Astrocyte of the hippocampus (primary cell): ENCODE data around the gene AOAH.
"Not testable (repeated sequence)": the region's sequence is repeated elsewhere in the genome, so short reads cannot be mapped to it uniquely, and the experiment has no call there.

Experiments used
- DNase-seq: peaks from one replicate; pipeline ENCODE4 v3.0.0; 2011; ENCODE audit warnings: low read depth, low spot score

Gene AOAH

DNA sequence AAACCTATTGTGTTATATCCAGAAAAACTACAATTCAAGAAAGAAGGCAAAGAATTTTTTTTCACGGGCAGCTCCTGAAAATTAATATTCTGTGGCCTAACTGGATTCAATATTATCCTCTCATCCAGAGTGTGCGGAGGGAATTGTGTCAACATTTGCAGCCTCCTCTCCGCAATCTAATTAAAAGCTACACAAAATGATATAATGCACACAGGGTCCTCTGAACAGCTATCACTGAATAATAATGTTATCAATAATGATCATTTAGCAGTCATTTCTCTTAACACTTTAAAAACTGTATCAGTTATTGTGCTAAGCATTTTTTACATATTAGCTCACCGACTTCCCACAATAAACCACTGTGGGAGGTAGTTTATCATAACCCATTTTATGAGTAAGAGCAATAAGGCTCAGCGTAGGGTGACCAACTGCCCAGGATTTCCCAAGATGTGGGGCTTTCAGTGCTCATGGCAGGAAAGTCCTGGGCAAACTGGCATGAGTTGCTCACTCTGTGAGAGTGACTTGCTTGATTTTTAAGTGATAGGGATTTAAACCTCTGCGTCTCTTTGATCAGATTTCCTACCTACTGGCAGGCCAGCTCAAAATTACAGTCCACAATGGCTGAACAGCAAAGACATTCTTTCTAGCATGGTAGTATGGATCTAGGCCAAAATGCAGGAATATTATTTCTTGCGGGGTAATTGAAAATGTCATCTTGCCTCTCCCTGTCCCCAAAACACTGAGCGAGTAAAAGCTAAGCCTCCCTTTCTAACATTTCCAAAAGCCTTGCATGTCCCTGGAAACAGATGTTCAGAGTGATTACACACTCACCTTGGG is 65.7 kb downstream of the AOAH start:
- DNase-seq = peak; percentile 85

DNA sequence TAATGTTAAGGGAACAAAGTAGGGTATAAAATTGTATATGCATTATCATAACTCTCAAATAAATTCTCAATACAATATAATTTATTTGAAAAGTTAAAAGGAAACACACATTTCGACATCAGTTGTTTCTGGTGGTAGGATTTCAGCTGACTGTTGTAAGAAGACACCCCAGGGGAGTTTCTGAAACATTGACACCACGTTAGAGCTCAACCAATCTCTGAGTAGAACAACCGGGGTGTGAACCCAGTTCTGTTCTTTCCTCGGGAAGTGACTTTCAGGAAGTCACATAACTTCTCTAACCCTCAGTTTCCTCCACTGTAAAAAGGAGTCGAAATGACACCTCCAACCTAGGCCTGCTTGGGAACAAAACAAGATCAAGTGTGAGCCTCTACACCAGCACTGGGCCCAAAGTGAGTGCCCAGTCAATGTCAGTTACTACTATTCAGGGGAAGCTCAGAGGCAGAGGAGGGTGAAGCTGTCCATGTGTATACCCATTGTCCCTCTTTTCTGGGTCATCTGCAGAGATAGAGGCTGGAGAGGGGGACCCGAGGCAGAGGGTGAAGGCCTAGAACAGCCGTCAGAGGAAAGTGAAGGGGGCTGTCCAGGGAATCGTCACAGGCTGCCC is 67.1 kb downstream of the AOAH start:
- no peak for DNase-seq

DNA sequence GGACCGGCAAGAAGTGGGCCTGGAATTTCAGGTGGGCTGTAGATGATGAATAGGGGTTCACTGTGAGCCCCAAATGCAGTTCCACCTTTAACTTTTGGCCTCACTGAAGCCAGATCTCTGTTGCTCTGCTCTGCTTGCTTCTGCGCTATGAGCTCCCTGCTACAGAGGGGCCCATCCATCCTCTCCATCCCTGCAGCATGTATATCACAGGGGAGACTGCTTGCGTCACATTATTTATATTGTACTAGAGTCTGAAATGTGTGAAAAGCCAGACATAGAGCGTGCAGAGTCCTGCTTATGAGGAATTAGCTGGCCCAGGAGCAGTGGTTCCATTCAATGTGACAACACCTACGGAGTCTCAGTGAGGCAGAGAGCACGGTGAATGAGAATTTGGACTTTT is 69.9 kb downstream of the AOAH start:
- no peak for DNase-seq

DNA sequence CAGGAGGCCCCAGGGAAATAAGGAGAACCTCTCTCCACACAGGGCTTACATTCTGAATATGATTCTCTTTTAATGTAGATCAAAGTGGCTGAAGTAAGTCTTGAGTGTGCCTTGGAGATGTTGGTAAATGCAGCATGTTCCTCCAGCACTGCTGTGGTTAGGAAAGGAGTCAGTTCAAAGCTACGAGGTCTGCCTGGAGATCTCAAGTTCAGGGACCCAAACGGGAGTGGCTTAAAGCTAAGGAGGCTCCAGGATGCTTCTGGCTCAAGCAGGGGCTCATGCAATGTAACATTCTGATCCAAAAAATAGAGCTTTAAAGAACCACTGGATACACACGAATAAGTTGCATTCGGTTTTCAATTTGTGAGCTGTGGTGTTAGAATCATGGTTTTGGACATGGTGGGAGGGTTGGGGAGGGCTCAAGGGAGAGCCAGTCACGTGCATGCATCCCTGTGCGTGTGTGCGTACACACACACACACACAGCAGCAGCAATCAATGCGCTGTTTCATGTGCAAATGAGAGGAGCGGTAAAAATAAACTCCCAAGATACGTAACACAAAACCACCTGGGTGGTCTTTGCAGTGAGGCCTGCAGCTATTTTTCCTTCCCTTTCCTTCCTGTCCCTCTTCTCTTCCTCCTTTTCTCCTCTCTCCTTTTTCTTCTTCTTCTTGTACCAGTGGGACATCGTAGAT is 70.5 kb downstream of the AOAH start:
- no peak for DNase-seq

DNA sequence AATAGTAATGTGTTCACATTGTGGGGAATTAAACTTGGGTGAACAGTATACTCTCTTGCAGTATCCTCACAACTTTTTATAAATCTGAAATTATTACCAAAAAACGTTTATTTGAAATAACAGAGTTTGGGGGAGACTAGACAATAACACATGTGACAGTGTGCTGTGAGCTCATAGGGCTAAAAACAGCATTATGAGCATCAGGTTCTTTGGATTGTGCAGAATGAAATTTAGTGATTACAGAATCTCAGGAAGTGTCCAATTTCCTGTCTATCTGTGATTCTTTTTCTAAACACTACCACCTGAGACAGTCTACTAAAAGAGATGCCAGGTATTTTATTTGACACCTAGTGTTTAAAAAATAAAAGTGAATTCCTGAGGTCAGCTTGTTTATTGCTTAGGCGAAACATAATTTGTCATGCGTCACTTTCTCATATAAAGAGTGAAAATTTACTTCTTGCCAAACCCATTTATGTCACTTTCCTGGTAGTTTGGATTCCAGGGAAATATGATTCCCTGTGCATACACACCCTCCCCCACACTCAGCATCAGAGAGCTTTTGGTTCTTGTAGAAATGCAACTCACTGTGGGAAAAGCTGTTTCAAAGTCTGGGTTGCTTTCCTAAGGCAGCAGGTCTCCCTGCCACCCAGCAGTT is 71.2 kb downstream of the AOAH start:
- DNase-seq = peak; percentile 53

DNA sequence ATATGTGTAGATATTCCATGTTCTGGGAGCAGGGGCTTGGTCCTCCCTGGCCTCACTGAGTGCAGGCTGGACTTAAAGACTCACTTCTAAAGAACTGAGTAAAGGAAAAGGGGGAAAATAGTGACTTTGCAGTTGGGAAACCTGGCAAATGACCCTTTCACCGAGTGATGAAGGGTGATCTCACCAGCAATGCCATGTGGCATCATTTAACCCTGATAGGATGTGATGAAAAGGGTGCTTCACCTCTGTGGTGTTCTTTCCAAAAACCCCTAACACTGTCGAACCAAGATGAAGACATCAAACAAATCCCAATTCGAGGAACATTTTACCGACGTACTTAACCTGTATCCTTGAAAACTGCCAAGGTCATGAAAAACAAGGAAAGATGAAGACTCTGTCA is 71.9 kb downstream of the AOAH start:
- DNase-seq = no peak

DNA sequence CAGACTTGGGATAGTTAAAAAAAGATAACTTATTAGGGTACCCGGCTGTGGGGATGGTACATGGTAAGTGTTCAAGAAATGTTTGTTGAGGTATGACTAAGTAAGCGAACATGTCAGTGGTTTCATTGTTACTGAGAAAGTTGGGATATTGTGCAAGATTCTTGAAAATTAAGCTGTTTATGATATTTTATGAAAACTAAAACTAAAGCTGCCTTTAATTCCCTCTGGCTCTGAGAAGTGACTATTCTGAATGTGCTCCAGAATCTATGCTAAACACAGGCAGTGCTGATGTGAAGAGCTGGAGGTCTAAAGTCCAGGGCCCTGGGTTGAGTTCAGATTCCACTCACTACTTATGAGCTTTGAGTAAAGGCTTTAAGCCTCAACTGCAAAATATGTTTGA is 72.9 kb downstream of the AOAH start:
- DNase-seq = peak; percentile 29

DNA sequence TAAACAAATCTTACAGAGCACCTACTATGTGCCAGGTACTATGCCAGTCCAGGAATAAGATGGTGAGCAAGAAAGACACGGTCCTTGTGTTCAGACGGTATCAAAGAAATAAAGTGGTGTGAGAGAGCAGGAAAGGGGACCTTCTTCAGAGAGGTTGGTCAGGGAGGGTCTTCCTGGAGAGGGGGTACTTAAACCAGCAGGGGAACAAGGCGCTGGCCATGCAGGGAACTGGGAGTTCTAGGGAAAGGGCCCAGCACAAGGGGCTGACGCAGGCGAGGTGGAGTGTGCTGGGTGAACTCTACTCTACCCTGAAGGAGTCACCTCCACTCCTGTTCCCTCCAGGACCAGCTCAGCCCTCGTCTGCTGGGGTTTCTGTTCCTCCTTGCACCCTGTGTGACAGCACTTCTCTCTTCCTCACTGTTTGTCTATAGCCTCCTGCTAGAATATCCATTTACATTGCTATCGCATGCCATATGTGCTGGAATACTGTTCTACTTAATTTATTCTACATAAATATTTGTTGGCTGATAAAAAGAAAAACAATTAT is 73.5 kb downstream of the AOAH start:
- no peak for DNase-seq

DNA sequence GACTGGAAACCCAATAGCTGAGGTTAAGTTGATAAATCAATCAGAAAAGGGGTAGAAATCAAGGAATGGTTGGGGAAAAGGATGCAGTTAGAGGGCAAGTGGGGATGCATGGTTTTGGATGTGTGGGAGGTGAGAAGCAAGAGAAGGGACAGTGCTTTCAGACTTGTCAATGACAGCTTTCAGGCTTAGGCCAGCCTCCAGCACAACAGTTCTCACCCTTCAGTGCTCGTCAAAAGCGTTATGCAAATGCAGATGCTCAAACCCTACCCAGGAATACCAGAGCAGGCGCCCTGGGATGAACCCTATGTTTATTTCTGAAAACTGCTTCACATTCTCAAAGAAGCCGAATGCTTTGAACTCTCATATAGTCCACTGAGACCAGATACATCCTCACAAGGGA is 74.0 kb downstream of the AOAH start:
- DNase-seq = no peak

DNA sequence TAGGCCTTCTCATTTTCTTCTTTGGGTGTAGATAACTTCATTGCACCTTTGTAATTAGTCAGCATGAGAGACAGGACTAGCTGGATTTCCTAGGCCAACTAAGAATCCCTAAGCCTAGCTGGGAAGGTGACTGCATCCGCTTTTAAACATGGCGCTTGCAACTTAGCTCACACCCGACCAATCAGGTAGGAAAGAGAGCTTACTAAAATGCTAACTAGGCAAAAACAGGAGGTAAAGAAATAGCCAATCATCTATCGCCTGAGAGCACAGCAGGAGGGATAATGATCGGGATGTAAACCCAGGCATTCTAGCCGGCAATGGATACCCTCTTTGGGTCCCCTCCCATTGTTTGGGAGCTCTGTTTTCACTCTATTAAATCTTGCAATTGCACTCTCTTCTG is 75.0 kb downstream of the AOAH start:
- not testable (repeated sequence) for DNase-seq

DNA sequence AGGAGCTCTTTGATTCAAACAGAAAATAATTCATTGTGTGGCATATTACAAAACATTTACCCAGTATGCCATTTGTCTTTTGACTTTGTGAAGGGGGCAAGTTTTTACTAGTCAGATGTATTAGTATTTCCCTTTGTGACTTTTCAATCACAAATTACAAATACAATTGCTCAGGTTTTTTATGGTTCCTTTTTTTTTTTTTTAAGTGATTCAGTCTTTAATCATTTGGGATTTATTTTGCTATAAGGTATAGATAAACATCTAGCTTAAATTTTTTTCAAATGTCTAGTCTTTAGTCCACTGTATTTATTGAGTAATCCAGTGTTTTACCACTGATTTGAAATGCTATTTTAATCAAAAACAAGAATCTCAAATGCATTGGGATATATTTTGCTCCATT is 75.9 kb downstream of the AOAH start:
- DNase-seq = no peak

DNA sequence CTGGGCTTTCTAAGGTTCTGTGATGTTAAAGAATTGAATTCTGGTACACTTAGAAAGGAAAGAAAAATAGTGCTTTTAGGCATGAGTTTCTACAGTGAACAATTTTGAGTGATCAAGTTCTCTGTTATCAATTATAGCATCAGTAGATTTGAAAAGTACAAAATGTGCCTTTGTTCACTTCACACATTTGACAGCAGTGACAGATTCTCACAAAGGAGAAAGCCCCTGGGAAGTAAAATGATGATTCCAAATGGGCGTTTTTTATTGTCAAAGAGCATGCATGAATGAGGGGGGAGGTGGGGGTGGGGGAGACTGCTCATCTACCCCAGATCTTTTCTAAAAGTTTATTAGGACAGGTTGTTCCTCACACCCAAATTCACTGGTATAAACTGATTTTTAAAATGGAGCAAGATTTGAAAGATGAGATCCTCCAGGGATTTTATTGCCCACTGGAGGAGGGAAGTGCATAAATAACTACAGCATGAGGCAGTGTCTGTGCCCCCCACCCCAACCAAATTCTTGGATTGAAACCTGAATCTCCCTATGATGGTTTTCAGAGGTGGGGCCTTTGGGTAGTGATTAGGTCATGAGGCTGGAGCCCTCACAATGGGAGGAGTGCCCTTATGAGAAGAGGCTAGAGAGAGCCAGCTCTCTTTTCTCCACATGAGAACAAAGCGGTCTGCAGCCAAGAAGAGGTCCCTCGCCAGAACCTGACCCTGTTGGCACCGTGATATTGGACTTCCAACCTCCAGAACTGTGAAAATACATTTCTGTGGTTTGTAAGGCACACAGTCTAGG is 79.5 kb downstream of the AOAH start:
- peak; percentile 37 for DNase-seq

DNA sequence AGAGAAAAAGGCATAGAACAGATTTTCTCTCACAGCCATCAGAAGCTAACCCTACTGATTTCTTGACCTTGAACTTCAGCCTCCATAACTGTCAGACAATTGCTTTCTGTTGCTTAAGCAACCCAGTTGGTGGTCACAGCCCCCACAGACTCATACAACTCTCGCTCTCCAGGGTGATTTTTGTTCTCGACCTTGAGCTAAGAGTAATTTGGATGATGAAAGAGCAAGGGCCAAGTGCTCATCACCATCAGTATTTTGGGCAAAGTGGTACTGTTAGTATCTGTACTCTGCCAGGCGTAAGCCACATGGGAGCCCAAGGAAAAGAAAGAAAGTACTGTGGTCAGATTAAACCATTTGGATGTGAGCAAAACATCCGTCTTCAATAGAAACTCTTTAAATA is 81.9 kb downstream of the AOAH start:
- DNase-seq = no peak

DNA sequence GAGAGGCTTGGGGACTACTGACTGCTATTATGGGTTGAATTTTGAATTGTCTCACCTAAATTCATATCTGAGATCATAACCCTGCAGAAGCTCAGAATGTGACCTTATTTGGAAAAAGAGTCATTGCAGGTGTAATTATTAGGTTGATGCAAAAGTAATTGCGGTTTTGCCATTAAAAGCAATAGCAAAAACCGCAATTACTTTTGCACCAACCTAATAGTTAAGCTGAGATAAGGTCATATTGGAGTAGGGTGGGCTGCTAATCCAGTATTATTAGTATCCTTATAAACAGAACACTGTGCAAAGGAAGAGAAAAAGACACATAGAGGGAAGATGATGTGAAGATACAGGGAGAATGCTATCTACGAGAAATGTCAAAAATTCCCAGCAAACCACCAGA is 82.3 kb downstream of the AOAH start:
- DNase-seq = no peak

DNA sequence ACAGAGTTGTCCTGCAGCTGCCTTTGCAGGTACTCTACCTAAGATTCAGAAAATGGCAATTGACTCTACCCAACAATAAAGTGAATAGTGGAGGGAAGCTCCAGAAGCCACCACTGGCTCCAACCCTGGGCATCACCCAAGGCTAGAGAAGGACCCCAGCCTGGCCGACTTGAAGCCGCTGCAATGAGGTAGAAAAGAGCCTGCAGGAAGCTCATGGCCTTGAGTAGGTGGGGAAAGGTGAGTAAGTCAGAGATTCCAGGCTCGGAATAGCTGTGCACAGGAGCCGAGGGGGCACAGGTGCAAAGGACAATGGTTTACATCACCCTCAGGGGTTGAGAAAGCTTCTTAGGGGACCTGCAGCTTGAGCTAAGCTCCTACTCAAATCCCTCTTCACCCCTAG is 83.6 kb downstream of the AOAH start:
- no peak for DNase-seq

DNA sequence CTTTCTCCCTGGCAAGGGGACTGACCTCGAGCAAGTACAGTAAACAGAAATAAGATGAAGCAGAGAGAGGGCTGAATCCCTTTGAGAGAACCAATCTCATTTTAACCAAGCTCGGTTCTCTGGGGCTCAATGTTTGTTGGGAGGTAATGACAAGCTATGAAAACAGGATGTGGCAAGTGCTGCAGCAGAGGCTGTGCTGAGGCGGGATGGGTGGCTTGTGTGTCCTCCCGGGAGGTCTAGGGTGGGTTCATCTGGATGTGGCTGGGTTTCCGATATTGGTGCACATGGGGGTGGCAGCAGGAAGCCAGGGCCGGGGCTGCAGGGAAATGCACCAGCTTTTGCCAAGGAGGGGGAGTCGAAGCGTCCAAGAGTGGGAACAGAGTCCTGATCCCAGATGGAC is 84.5 kb downstream of the AOAH start:
- DNase-seq = no peak

DNA sequence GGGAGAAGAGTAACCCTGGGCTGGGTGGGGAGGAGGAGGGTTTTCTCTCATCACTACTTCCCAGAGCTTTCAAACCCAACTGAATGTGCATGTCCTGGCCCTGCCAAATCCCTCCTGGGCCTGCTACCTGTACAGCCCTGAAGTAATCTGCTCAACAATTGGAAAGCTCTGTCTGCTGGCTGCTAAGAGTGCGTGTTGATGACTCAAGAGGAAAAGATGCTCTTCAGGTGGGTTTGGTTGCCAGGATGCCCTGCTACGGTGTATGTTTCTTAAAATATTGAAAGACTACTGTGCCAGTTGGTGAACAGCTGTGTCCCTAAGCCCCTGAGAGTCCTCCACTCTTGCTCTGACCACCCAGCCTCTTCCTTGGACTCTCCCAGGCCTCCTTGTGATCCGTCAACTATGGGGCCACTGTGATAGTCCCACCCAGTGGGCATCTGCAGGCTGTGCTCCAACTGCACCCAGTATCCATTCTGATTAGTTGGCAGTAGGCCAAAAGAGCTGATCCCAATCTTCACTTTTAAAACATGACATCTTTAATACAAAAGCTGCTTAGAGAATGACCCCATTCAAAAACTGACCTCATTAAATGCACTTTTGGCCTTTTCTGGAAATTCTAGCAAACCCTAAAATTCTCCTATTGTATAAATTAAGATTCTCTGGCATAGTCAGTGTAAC is 85.6 kb downstream of the AOAH start:
- DNase-seq = no peak

DNA sequence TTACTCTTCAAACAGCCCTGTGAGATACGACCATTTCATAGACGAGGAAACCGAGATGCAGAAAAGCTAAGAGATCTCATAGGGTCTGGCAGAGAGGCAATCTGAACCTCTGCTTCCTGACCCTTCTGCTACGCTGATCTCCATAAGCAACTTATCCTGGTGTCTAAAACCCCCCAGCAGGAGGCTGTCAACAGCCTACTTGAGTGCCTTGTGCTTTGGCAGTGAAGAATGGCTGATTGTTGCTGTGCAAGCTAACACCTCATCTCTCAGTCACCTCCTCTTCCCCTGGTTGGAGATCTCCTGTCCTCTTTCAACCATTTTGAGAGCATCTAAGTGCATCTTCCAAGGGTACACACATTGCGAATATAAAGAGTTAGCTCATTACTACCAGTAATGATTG is 86.2 kb downstream of the AOAH start:
- no peak for DNase-seq

DNA sequence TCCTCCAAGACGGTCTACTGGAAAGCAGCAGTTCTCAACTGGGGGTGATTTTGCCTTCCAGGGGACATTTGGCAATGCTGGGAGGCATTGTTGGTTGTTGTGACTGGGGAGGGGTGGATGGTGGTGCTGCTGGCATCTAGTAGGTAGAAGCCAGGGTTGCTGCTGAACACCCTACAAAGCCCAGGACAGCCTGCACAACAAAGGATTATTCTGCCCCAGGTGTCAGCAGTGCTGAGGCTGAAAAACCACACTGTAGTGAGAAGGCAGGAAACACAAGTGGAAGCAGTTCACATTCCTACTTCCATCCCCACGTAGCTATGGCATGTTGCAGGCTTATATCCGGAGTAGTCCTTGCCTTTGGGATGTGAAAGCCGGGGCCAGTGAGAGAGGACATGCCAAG is 86.9 kb downstream of the AOAH start:
- DNase-seq = no peak

DNA sequence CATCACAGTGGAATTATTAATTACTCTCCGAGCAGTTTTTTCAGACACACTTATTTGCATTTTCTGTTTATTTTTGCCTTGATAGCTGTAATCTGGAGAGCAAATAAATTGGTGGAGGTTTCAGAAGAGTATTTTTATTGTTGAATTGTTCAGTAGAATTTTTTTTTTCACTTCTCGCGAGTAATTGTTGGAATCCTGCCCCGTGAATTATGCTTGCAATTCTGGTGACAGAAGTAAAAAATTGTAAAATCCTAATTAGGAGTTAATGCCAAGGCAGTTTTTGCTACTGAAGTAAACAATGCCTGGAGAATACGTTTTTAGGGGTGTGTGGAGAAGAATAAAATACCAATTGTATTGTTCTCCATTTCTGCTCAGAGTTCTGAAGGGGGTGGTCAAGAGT is 88.2 kb downstream of the AOAH start:
- DNase-seq = no peak

DNA sequence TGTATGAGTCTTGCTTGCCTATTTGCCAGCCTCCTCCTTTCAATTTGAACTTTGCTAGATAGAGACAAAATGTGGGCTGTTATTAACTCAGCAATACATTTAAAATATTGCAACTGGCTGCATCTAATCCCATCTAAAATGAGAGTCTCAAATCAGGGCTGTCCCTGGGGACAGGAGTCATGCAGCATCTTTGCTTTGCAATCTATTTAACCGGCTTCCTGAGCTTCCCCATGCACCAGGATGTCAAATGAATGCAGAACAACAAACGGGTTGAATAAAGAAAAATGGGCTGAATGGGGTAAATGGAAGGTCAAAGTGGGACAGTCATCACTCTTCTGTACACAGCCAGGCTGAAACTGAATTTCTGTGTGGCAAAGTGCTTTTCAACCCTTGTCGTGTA is 89.2 kb downstream of the AOAH start:
- no peak for DNase-seq
